HCT116 (cell line): Measurements from ENCODE around the gene MTUS2.

Experiments used
- POLR2AphosphoS5 ChIP-seq: IDR thresholded peaks from 2 replicates; pipeline ENCODE4 v1.6.1; 2011; ENCODE audit warnings: mild to moderate bottlenecking, low read depth, low read length, moderate library complexity
- TF ChIP-seq, protein P1 (sequence below), 3 experiments: fragments of 200-600 bp in 1 of 3; sonication (generic) in 1 of 3; IDR thresholded peaks in 2 of 3; conservative IDR thresholded peaks in 1 of 3; 2 replicates each; pipeline ENCODE4 v1.5.1; 2012 to 2017; ENCODE audit warnings: low read depth in 2 of 3, low read length in 2 of 3, antibody characterized with exemption in 1 of 3, borderline replicate concordance in 1 of 3, control low read depth in 1 of 3, mild to moderate bottlenecking in 1 of 3, mixed read lengths in 1 of 3, mixed run types in 1 of 3, moderate library complexity in 1 of 3; ENCODE audit not compliant: insufficient read depth in 1 of 3

GRCh38 chr13:29379865-29380264 is 559.7 kb downstream of the MTUS2 start:
- TF ChIP-seq, protein P1, sequence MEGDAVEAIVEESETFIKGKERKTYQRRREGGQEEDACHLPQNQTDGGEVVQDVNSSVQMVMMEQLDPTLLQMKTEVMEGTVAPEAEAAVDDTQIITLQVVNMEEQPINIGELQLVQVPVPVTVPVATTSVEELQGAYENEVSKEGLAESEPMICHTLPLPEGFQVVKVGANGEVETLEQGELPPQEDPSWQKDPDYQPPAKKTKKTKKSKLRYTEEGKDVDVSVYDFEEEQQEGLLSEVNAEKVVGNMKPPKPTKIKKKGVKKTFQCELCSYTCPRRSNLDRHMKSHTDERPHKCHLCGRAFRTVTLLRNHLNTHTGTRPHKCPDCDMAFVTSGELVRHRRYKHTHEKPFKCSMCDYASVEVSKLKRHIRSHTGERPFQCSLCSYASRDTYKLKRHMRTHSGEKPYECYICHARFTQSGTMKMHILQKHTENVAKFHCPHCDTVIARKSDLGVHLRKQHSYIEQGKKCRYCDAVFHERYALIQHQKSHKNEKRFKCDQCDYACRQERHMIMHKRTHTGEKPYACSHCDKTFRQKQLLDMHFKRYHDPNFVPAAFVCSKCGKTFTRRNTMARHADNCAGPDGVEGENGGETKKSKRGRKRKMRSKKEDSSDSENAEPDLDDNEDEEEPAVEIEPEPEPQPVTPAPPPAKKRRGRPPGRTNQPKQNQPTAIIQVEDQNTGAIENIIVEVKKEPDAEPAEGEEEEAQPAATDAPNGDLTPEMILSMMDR (IDR thresholded peaks at IDR 0.05 in 2 of 3, conservative IDR thresholded peaks at IDR 0.05 in 1 of 3; ENCODE audit: borderline replicate concordance in 1 of 3, insufficient read depth in 1 of 3, low read depth in 2 of 3, low read length in 2 of 3): no peak
- TF ChIP-seq POLR2AphosphoS5: no peak
